Neural crest cell (in vitro differentiated cells): ENCODE results near the gene ECEL1. TPM values are rescaled to one million over a fixed set of nuclear protein-coding genes. Genes with fewer than 3 reads are reported as not detected.

Experiments
- DNase-seq: peaks from one replicate; pipeline ENCODE4 v3.0.0; 2021; ENCODE audit warnings: low read depth, mixed read lengths, low spot score
- H3K27ac Mint-ChIP-seq: one replicate; pipeline ENCODE4 v1.8.0; 2021; ENCODE audit warnings: mild to moderate bottlenecking, mixed read lengths; ENCODE audit not compliant: unreplicated experiment
- H3K27me3 Mint-ChIP-seq: 2 replicates; pipeline ENCODE4 v1.8.0; 2021; ENCODE audit warnings: low read depth, mild to moderate bottlenecking, mixed read lengths
- H3K36me3 Mint-ChIP-seq: 2 replicates; pipeline ENCODE4 v1.8.0; 2021; ENCODE audit warnings: low read depth, mild to moderate bottlenecking, mixed read lengths
- H3K4me1 Mint-ChIP-seq: 2 replicates; pipeline ENCODE4 v1.8.0; 2021; ENCODE audit warnings: mixed read lengths
- H3K4me3 Mint-ChIP-seq: one replicate; pipeline ENCODE4 v1.8.0; 2021; ENCODE audit warnings: mild to moderate bottlenecking, mixed read lengths
- H3K9me3 Mint-ChIP-seq: 2 replicates; pipeline ENCODE4 v1.8.0; 2021; ENCODE audit warnings: mixed read lengths
- total RNA-seq: library from RNA; stranded (reverse); gene quantifications from 2 replicates; pipeline ENCODE4 v1.2.1, GENCODE V29; 2021
- TF ChIP-seq, protein P1 (sequence below): fragments of 200-600 bp; sonication (generic); conservative IDR thresholded peaks from 2 replicates; pipeline ENCODE4 v1.5.0; 2021; ENCODE audit warnings: antibody characterized with exemption, mild to moderate bottlenecking

Gene ECEL1
- total RNA-seq, 1 donor from 2014 or later, result 43.9 TPM

DNA sequence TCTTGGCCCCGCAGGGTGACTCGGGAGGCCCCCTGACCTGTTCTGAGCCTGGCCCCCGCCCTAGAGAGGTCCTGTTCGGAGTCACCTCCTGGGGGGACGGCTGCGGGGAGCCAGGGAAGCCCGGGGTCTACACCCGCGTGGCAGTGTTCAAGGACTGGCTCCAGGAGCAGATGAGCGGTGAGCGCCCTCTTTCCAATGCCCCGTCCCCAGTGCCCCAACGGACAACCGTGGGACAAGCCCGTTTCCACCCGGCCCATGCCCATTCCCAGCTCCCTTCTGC is 35.7 kb upstream of the ECEL1 start:
- Mint-ChIP-seq H3K4me1 (peaks cover 28% of the 10 kb centered on the region), H3K36me3 (no peaks in the 10 kb centered on the region), H3K27me3 (peaks cover 49% of the 10 kb centered on the region), H3K27ac (no peak overlapping the region), H3K9me3 (no peaks in the 10 kb centered on the region), H3K4me3 (no peak overlapping the region)
- TF ChIP-seq, protein P1, sequence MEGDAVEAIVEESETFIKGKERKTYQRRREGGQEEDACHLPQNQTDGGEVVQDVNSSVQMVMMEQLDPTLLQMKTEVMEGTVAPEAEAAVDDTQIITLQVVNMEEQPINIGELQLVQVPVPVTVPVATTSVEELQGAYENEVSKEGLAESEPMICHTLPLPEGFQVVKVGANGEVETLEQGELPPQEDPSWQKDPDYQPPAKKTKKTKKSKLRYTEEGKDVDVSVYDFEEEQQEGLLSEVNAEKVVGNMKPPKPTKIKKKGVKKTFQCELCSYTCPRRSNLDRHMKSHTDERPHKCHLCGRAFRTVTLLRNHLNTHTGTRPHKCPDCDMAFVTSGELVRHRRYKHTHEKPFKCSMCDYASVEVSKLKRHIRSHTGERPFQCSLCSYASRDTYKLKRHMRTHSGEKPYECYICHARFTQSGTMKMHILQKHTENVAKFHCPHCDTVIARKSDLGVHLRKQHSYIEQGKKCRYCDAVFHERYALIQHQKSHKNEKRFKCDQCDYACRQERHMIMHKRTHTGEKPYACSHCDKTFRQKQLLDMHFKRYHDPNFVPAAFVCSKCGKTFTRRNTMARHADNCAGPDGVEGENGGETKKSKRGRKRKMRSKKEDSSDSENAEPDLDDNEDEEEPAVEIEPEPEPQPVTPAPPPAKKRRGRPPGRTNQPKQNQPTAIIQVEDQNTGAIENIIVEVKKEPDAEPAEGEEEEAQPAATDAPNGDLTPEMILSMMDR, result no peak
- DNase-seq, result no peak

DNA sequence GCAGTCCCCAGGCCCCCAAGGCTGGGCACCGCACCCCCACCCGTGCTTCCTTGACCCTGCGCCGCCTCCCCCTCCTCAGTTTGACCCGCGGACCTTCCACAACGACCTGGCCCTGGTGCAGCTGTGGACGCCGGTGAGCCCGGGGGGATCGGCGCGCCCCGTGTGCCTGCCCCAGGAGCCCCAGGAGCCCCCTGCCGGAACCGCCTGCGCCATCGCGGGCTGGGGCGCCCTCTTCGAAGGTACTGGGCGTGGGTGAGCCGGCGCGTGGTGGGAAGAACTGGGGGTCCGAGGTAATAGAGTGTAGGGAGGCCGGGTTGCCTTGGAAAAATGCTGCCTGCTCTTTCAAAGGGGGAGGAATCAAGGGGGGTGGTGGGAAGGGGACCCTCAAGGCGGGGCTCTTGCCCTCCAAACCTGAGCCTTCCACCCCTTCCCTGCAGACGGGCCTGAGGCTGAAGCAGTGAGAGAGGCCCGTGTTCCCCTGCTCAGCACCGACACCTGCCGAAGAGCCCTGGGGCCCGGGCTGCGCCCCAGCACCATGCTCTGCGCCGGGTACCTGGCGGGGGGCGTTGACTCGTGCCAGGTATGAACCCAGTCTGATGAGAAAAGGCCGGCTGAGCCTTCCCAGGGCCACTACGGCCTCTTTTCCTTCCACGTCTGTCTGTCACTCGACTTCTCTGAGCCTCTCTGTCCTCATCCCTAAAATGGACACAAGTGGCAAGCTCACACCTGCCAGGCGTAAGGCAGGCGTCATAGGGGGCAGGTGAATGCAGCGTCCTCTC is 35.2 kb upstream of the ECEL1 start:
- DNase-seq, result no peak
- no peaks in the 10 kb centered on the region for H3K36me3 Mint-ChIP-seq
- H3K27ac Mint-ChIP-seq, result no peak overlapping the region
- H3K4me3 Mint-ChIP-seq, result no peak overlapping the region
- H3K4me1 Mint-ChIP-seq, result peaks cover 30% of the 10 kb centered on the region
- TF ChIP-seq, protein P1, result no peak
- H3K27me3 Mint-ChIP-seq, result peaks cover 43% of the 10 kb centered on the region
- H3K9me3 Mint-ChIP-seq, result no peaks in the 10 kb centered on the region

DNA sequence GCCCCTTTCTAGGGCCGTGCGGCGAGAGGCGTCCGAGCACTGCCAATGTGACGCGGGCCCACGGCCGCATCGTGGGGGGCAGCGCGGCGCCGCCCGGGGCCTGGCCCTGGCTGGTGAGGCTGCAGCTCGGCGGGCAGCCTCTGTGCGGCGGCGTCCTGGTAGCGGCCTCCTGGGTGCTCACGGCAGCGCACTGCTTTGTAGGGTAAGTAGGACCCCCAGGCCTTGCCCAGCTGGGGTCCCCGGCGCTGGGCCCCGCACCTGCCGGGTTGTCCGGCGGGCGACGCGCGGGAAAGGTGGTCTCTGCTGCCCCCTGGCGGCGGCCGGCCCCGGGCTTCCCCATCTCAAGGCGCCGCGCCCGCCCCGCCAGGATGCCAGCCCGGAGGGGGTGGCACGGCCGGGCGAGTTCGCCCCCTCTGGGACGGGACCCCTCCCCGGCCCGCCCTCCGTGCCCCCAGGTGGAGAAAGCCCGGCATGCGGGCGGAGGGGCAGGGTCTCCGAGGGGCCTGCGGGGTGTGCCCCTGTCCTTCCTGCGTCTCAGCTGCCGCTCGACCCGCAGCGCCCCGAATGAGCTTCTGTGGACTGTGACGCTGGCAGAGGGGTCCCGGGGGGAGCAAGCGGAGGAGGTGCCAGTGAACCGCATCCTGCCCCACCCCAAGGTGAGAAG is 34.5 kb upstream of the ECEL1 start:
- Mint-ChIP-seq H3K4me1 (peaks cover 31% of the 10 kb centered on the region), H3K36me3 (no peaks in the 10 kb centered on the region), H3K27ac (no peak overlapping the region), H3K27me3 (peaks cover 40% of the 10 kb centered on the region), H3K4me3 (no peak overlapping the region), H3K9me3 (no peaks in the 10 kb centered on the region)
- peak; percentile 74 for DNase-seq
- TF ChIP-seq, protein P1, result peak; percentile 97

GRCh38 chr2:232521098-232521497 is 33.5 kb upstream of the ECEL1 start:
- TF ChIP-seq, protein P1, result no peak
- Mint-ChIP-seq H3K27me3 (peaks cover 37% of the 10 kb centered on the region), H3K36me3 (no peaks in the 10 kb centered on the region), H3K27ac (no peak overlapping the region), H3K4me1 (peaks cover 37% of the 10 kb centered on the region), H3K9me3 (no peaks in the 10 kb centered on the region), H3K4me3 (peak overlapping the region; percentile 89)
- DNase-seq, result no peak

GRCh38 chr2:232520489-232520888 is 32.9 kb upstream of the ECEL1 start:
- H3K9me3 Mint-ChIP-seq, result no peaks in the 10 kb centered on the region
- H3K27me3 Mint-ChIP-seq, result peaks cover 34% of the 10 kb centered on the region
- H3K36me3 Mint-ChIP-seq, result no peaks in the 10 kb centered on the region
- H3K4me1 Mint-ChIP-seq, result peaks cover 43% of the 10 kb centered on the region
- TF ChIP-seq, protein P1, result no peak
- DNase-seq, result no peak
- peak overlapping the region; percentile 89 for H3K4me3 Mint-ChIP-seq
- H3K27ac Mint-ChIP-seq, result peak overlapping the region; percentile 67
